Inflammatory macrophage (primary cell): ENCODE data around the gene KCNA3.
"Not testable (repeated sequence)": the region's sequence is repeated elsewhere in the genome, so short reads cannot be mapped to it uniquely, and the experiment has no call there.

Source experiments
- DNase-seq, 2 donors: peaks; one replicate each; pipeline ENCODE4 v3.0.0-alpha.2; 2020 to 2022

The KCNA3 gene

GRCh38 chr1:110677526-110677925 lies 2.8 kb upstream of the KCNA3 start:
- no peak for DNase-seq

DNA sequence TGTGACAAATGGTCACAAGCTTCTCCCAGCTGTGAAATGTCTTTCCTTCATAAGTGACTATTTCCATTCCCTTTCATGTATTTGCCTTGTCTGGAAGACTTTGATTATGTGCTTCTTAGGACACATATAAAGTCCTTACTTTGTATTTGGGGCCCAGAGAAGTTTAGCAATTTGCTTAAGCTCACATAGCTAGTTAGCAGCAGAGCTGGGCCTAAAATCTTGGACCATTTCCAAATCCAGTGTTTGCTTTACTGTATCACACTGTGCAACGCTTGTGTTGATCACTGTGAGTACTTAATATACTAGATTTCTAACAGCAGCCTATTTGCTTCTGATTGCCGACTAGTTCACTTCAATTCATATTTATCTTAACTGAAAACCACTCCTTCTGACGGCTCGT lies 2.2 kb upstream of the KCNA3 start:
- DNase-seq: no peak

- DNase-seq: no peak
These were observed 486 bp upstream of the KCNA3 start for GRCh38 chr1:110675060-110675791.

DNA sequence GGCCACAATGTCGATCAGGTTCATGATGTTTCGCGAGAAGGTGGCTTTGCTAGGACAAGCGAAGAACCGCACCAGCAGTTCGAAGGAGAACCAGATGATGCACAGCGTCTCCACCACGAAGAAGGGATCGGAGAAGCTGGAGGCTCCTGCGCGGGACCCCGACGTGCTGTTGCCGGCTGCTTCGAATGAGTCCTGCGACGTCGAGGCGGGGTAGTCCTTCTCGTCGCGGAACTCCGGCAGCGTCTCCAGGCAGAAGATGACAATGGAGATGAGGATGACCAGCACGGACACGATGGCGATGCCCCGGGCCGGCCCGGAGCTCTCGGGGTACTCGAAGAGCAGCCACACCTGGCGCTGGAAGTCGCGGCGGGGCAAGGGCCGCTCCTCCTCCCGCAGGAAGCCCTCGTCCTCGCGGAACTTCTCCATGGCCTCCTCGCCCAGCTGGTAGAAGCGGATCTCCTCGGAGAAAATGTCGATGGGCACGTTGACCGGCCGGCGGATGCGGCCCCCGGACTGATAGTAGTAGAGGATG lies 869 bp downstream of the KCNA3 start:
- DNase-seq: no peak

DNA sequence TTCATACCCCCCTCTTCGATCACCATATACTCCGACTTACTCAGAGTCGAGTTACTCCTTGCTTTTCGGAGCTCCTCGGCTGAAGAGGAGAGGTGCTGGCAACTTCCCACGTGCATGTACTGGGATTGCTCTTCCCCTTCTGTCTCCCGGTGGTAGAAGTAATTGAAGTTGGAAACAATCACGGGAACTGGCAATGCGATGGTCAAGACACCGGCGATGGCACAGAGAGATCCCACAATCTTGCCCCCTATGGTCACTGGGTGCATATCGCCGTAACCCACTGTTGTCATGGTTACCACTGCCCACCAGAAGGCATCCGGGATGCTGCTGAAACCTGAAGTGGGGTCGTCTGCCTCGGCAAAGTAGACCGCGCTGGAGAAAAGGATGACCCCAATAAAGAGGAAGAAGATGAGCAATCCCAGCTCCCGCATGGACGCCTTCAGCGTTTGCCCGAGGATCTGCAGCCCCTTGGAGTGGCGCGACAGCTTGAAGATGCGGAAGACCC lies 1.5 kb downstream of the KCNA3 start:
- no peak for DNase-seq

GRCh38 chr1:110672753-110673108 lies 2.0 kb downstream of the KCNA3 start:
- DNase-seq: peak in 1 of 2 donors; percentile 67

DNA sequence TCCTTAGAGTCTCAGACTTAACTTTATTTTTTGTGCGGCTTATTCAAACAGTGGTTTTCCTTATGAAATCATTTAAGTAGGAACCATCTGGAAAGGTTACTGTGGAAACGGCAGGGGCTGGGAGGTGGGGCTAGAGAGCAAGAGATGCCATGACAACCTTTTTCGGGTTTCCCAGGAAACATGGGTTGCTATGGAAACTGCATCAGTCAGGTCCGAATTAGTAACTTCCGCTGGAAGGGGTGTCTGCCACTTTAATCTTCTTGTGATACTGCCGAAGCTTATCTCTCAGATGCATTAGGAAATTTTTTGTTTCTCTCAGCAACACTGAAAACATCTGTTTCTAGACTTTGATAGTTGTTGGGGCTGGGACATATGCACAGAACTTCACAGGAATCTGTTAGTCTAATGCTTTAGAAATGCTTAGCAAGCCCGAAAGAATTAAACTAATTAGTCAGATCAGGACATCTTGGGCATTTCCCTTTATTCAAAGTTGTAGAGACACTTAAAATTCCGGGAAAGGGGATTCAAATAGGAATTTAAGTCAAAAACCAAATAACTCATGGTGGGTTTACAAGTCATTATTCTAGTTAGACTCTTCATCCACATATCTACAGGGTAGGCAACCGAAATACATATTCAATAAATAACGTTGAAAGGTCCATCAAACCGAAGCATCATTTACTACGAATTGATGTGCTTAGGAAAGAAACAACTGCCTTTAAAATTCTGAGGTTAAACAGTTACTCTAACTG lies 2.6 kb downstream of the KCNA3 start:
- no peak for DNase-seq

DNA sequence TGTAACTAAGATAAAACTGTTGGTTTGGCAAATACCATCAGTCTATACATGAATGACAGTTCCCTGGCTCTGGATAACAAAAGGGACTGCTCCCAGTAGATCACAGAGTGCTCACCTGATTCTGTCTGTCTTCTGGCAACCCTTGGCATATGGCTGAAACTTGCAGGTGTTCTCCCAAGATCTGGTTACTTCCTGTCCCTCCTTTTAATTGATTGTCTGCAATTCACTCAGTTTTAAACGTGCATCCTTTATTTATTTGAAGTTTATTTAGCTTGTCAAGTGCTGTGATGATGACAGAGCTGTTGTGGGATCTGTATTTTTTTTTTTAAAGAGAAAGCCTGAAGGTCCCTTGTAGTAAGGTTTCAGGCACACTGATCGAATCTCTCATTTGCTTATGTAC lies 3.4 kb downstream of the KCNA3 start:
- no peak for DNase-seq

DNA sequence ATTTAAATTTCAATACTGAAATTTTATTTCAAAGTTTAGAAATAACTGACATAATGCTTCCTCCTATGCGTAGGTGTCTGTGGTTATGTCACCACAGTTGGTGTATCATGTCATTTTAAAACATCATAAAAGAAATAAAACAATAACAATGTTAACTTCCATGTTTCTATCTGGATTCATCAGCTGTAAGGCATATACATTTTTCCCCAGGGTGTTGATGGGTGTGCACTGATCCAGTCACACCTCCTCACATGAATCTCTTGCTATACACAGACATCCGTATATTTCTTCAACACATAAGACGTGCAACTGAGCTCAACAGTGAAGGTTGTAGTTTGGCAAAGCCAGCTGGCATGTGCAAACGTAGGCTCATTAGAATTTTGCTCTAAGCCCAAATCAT lies 6.2 kb downstream of the KCNA3 start:
- DNase-seq: peak; percentile 56 to 80

DNA sequence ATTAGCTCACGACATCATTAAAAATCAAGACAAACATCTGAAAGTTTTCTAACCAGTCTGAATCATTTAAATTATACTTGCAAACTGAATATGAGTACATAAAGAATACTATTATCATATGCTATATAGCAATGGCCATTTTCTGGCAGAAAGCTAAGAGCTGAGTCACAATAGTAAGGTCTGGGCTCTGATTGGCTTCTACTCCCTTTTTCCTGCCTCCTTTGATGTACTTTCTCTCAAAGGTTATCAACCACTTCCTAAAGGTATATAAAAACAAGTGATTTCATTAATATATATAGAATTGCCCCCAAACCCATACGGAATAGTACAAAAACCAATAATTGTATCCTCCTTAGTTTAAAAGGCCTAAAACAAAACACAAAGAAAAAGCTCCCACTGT lies 7.0 kb downstream of the KCNA3 start:
- DNase-seq: no peak

DNA sequence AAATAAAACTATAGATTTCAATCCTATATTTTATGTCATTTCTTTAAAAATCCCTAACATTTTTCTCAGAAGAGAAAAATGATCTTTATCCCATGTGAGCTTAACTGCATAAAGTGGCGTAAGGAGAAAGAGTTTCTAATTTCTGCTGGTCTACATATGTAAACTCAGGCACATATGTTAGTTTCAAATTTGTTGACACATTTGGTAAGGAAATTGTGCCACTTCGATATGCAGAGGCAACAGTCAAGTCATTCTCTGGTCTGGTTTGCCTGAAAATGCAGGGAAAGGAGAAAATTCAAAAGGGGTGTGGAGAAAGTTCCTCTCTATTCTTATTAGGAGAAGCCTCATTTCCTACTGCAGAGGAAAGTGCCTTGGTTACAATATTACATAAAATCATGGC lies 11.5 kb downstream of the KCNA3 start:
- DNase-seq: peak in 1 of 2 donors; percentile 27

GRCh38 chr1:110659559-110659958 lies 15.2 kb downstream of the KCNA3 start:
- not testable (repeated sequence) for DNase-seq

DNA sequence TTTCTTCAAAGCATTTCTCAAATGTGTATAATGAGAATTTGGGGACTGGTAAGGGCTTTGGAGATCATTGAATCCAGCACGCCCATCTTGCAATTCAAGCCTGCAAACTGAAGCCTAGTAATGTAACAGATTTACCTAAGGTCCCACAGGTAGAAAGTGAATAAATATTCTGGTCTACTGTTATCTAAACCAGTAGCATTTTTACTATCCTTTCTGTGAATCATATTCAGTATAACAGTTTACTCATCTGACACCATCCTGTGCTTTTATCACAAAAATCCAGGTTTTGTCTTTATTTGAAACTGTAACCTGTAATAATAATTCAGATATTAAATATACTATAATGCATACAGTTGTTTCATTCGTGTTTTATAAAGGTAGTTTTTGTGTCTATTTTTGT lies 17.4 kb downstream of the KCNA3 start:
- no peak for DNase-seq

DNA sequence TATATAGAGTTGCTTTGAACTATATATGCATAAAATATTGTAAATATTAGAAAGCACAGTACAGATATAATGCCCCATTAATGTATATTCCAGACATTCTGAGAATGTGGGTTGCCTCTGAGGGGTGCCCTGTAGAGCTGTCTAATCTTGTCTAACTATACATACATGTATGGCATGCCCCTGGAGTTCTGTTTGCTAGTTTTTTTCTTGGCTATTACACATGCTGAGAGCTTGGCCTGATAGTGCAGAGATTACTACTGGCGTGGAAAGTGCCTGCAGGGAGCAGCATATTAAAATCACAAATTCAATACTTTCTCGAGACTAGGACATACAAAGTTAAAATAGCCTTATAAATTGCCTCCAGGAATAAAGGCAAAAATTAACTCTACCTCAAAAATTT lies 24.1 kb downstream of the KCNA3 start:
- no peak for DNase-seq

DNA sequence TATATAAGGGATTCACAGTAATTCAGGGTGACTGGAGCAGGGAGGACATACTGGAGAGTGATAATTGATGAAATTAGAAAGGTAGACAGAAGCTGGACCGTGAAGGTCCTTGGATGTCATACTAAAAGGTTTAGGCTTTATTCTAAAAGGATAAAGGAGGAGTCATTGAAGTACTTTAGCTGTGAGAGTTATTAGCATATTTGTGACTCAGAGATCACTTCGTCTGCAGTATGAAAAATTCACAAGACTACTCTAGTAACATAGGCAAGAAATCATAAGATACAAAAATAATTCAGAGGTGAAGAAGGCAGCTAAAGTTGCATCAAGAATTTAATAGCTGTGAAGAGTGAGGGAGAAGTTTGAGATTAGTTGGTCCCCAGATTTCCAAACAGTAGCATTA lies 26.3 kb downstream of the KCNA3 start:
- no peak for DNase-seq

DNA sequence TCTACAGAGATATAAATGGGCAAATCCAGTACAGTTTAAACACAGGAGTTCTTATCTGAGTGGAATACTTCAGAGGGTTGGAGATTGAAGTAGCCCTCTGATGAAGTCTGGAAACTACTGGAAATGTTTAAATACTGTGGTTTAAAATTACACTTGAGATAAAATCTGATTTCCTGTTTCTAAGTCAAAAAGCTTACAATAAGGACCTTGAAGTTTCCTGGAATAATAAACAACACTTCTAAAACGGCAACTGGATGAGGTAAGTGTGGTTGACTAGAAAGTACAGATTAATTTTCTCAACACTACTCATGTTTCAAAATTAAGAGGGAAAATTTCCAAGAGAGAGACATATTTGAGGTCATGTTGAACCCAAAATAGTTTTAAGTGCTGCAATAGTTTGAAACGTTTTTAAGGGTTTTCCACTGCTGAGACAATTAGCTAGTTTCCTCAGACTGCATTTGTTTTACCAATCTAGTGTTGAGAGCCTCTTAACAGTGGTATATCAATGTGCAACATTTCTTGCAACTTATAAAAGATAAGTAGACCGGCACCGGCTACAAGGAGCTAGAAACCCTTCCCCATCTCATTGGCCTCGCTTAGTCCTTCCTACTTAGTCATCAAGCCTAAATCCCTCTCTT lies 27.4 kb downstream of the KCNA3 start:
- peak; percentile 42 to 88 for DNase-seq

GRCh38 chr1:110645821-110646735 lies 28.7 kb downstream of the KCNA3 start:
- DNase-seq: peak; percentile 85 to 96

DNA sequence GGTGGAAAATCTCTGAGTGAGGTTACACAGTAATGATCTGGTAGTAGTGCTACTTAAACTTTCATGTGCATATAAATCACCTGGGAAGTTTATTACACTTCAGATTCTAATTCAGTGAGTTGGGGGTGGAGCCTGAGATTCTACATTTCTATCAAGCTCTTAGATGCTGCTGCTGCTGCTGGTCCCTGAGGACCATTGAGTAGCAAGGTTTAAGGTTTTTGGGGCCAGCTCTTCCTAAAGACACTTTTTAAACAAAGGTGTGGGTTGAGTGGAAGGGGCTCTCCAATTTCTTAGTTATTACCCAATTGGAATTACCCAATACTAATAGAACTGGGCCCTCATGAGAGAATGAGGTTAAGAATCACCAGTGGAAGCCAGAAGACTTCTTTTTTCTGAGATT lies 29.5 kb downstream of the KCNA3 start:
- DNase-seq: peak in 1 of 2 donors; percentile 19

GRCh38 chr1:110643879-110644472 lies 30.8 kb downstream of the KCNA3 start:
- peak; percentile 72 to 83 for DNase-seq

- DNase-seq: peak; percentile 74 to 80
These were observed 34.9 kb downstream of the KCNA3 start for GRCh38 chr1:110639724-110640386.

DNA sequence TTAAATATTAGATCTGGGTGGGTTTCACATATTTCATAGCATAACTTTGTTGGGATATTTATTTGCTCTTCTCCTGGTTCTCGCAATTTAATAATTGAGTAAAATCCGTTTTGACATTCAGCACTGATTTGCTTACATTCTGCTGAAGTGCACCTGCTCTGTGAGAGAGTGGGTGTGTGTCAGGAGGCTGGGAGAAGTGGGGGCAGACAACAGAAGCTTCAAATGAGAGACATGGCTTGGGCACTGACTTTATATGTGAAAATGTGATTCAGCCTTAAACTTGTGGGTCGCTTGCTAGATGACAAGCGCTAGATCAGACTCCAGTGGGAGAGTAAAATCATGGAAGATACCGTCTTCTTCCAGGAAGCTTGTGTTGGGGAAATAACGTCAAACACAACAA lies 36.2 kb downstream of the KCNA3 start:
- no peak for DNase-seq
